Measurements from ENCODE around the gene KLHL18.

Gene KLHL18

DNA sequence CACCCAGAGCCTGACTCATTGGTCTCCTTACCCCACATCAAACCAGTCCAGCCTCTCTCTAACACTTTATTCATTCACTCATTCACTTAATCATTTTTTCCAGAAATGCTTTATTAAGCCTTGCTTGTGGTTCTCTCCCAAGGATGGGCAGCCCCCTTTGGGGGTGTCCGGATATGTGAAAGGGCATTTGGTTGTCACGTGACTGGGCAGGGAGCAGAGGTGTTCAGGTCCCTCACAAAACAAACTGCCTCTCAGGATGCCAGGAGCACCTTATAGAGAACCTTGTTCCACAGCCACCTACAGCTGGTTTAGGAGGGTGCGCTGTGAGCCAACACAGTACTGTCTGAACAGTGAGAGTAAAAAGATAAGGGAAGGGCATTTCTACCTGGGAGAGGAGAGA is 72.3 kb downstream of the KLHL18 start:
- TF ChIP-seq POLR2AphosphoS5 (IDR thresholded peaks at IDR 0.05; ENCODE audit: low read depth, low read length) (no peak), FOXP2 (optimal IDR thresholded peaks at IDR 0.05; ENCODE audit: borderline replicate concordance, extremely low read depth, extremely low read length, insufficient read depth) (no peak), TAF1 (IDR thresholded peaks at IDR 0.05; ENCODE audit: borderline replicate concordance, insufficient read depth, low read length) (no peak), SIN3A (IDR thresholded peaks at IDR 0.05; ENCODE audit: borderline replicate concordance, insufficient read depth, low read length) (no peak)
- TF ChIP-seq, protein P1, sequence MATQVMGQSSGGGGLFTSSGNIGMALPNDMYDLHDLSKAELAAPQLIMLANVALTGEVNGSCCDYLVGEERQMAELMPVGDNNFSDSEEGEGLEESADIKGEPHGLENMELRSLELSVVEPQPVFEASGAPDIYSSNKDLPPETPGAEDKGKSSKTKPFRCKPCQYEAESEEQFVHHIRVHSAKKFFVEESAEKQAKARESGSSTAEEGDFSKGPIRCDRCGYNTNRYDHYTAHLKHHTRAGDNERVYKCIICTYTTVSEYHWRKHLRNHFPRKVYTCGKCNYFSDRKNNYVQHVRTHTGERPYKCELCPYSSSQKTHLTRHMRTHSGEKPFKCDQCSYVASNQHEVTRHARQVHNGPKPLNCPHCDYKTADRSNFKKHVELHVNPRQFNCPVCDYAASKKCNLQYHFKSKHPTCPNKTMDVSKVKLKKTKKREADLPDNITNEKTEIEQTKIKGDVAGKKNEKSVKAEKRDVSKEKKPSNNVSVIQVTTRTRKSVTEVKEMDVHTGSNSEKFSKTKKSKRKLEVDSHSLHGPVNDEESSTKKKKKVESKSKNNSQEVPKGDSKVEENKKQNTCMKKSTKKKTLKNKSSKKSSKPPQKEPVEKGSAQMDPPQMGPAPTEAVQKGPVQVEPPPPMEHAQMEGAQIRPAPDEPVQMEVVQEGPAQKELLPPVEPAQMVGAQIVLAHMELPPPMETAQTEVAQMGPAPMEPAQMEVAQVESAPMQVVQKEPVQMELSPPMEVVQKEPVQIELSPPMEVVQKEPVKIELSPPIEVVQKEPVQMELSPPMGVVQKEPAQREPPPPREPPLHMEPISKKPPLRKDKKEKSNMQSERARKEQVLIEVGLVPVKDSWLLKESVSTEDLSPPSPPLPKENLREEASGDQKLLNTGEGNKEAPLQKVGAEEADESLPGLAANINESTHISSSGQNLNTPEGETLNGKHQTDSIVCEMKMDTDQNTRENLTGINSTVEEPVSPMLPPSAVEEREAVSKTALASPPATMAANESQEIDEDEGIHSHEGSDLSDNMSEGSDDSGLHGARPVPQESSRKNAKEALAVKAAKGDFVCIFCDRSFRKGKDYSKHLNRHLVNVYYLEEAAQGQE (IDR thresholded peaks at IDR 0.05; ENCODE audit: insufficient read depth in 1 of 2, low read depth in 2 of 2, low read length in 2 of 2), result no peak

DNA sequence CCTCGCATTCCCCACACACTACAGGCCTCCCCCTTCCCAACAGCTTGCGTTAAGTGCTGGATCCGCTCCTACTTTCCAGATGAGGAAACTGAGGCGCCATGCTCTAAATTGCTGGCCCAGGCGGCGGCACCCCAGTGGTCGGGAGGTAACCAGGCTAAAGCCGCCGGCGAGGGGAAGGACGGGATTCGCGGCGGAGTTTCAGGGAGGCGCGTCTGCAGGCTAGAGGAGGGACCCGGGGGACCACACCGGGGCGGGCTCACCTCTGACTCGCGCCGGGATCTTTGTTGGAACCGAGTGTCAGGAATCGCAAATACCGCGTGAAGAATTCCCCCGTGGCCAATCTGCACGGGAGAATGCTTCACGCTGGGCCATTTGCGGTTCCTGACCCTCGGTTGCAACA is 73.5 kb downstream of the KLHL18 start:
- TF ChIP-seq FOXP2 (optimal IDR thresholded peaks at IDR 0.05; ENCODE audit: borderline replicate concordance, extremely low read depth, extremely low read length, insufficient read depth), result no peak
- TF ChIP-seq, protein P1 (IDR thresholded peaks at IDR 0.05; ENCODE audit: insufficient read depth in 1 of 2, low read depth in 2 of 2, low read length in 2 of 2), result no peak
- TF ChIP-seq POLR2AphosphoS5 (IDR thresholded peaks at IDR 0.05; ENCODE audit: low read depth, low read length), result no peak
- no peak for TF ChIP-seq TAF1 (IDR thresholded peaks at IDR 0.05; ENCODE audit: borderline replicate concordance, insufficient read depth, low read length)
- TF ChIP-seq SIN3A (IDR thresholded peaks at IDR 0.05; ENCODE audit: borderline replicate concordance, insufficient read depth, low read length), result no peak

DNA sequence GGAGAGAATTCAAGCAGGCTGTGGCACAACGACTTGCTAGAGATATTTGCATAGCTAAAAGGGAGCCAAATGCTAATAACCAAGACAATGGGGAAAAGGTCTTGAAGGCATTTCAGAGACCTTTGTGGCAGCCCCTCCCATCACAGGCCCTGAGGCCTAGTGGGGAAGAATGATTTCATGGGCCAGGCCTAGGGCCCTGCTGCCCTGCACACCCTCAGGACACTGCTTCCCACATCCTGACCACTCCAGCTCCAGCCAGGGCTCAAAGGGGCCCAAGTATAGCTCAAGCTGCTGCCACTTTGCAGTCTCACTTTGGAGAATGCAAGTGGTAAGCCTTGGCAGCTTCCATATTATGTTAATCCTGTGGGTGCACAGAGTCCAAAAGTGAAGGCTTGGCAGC is 76.6 kb downstream of the KLHL18 start:
- TF ChIP-seq SIN3A (IDR thresholded peaks at IDR 0.05; ENCODE audit: borderline replicate concordance, insufficient read depth, low read length) (no peak), POLR2AphosphoS5 (IDR thresholded peaks at IDR 0.05; ENCODE audit: low read depth, low read length) (no peak), TAF1 (IDR thresholded peaks at IDR 0.05; ENCODE audit: borderline replicate concordance, insufficient read depth, low read length) (no peak), FOXP2 (optimal IDR thresholded peaks at IDR 0.05; ENCODE audit: borderline replicate concordance, extremely low read depth, extremely low read length, insufficient read depth) (no peak)
- TF ChIP-seq, protein P1 (IDR thresholded peaks at IDR 0.05; ENCODE audit: insufficient read depth in 1 of 2, low read depth in 2 of 2, low read length in 2 of 2), result no peak

DNA sequence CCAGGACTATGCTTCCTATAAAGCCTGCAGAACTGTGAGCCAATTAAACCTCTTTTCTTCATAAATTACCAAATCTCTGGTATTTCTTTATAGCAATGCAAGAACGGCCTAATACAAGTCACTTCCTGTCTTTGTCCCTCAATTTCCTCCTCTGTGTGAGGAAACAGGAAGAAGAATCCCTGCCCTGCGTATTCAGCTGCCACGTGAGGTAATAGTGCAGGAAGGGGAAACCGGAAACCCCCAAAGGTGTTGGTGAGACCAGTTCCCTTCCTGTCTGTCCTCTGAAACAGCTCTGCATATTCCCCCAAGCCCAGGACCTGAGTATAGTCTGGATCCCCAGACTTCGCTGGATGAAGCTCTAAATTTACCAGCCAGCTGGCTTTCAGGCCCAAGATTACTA is 80.0 kb downstream of the KLHL18 start:
- TF ChIP-seq FOXP2 (optimal IDR thresholded peaks at IDR 0.05; ENCODE audit: borderline replicate concordance, extremely low read depth, extremely low read length, insufficient read depth), result no peak
- TF ChIP-seq, protein P1 (IDR thresholded peaks at IDR 0.05; ENCODE audit: insufficient read depth in 1 of 2, low read depth in 2 of 2, low read length in 2 of 2), result no peak
- TF ChIP-seq TAF1 (IDR thresholded peaks at IDR 0.05; ENCODE audit: borderline replicate concordance, insufficient read depth, low read length), result no peak
- TF ChIP-seq SIN3A (IDR thresholded peaks at IDR 0.05; ENCODE audit: borderline replicate concordance, insufficient read depth, low read length), result no peak
- no peak for TF ChIP-seq POLR2AphosphoS5 (IDR thresholded peaks at IDR 0.05; ENCODE audit: low read depth, low read length)

Data from PFSK-1 (cell line).